ENCODE measurements around the gene PTPN7.

PTPN7 gene

GRCh38 chr1:202153284-202153683 is 7.1 kb downstream of the PTPN7 start:
- TF ChIP-seq, protein P1, sequence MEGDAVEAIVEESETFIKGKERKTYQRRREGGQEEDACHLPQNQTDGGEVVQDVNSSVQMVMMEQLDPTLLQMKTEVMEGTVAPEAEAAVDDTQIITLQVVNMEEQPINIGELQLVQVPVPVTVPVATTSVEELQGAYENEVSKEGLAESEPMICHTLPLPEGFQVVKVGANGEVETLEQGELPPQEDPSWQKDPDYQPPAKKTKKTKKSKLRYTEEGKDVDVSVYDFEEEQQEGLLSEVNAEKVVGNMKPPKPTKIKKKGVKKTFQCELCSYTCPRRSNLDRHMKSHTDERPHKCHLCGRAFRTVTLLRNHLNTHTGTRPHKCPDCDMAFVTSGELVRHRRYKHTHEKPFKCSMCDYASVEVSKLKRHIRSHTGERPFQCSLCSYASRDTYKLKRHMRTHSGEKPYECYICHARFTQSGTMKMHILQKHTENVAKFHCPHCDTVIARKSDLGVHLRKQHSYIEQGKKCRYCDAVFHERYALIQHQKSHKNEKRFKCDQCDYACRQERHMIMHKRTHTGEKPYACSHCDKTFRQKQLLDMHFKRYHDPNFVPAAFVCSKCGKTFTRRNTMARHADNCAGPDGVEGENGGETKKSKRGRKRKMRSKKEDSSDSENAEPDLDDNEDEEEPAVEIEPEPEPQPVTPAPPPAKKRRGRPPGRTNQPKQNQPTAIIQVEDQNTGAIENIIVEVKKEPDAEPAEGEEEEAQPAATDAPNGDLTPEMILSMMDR (IDR thresholded peaks at IDR 0.05; ENCODE audit: poor library complexity, severe bottlenecking): no peak
- Histone ChIP-seq H3K27me3 (ENCODE audit: insufficient read depth, poor library complexity, severe bottlenecking) (no peaks in the 10 kb centered on the region), H3K4me1 (ENCODE audit: insufficient read depth, poor library complexity, severe bottlenecking) (no peaks in the 10 kb centered on the region), H3K9me3 (ENCODE audit: severe bottlenecking) (no peaks in the 10 kb centered on the region), H3K36me3 (ENCODE audit: low read depth) (no peaks in the 10 kb centered on the region), H3K4me3 (ENCODE audit: severe bottlenecking) (no peak overlapping the region), H3K27ac (ENCODE audit: poor library complexity, severe bottlenecking) (no peak overlapping the region)
- no peak for DNase-seq (ENCODE audit: low spot score)
- no peak for ATAC-seq (ENCODE audit: low read depth)

- H3K36me3 ChIP-seq (ENCODE audit: low read depth): no peaks in the 10 kb centered on the region
Measured at GRCh38 chr1:202152399-202152798, 8.0 kb downstream of the PTPN7 start.

DNA sequence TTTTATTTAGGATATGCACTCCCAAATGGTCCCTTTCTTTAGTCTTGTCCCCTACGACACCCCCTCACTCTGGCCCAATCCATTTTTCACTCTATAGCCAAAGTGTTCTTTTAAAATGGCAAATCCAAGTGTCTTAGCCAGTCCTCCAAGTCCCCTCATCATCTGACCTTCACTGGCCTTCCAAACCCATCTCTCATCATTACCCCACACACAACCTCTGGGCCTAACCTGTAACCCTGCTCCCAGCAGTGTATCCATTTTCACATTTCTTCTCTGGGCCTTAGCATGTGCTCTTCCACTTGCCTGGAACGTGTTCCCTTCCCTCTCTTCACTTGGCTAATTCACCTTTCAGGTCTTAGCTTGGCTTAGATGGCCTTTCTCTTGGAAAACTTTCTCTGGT is 9.4 kb downstream of the PTPN7 start:
- Histone ChIP-seq H3K27ac (ENCODE audit: poor library complexity, severe bottlenecking) (no peak overlapping the region), H3K9me3 (ENCODE audit: severe bottlenecking) (no peaks in the 10 kb centered on the region), H3K4me3 (ENCODE audit: severe bottlenecking) (no peak overlapping the region), H3K36me3 (ENCODE audit: low read depth) (no peaks in the 10 kb centered on the region), H3K4me1 (ENCODE audit: insufficient read depth, poor library complexity, severe bottlenecking) (no peaks in the 10 kb centered on the region), H3K27me3 (ENCODE audit: insufficient read depth, poor library complexity, severe bottlenecking) (no peaks in the 10 kb centered on the region)
- TF ChIP-seq, protein P1 (IDR thresholded peaks at IDR 0.05; ENCODE audit: poor library complexity, severe bottlenecking): no peak
- ATAC-seq (ENCODE audit: low read depth): no peak
- DNase-seq (ENCODE audit: low spot score): no peak

More at GRCh38 chr1:202152399-202152798, 8.0 kb downstream of the PTPN7 start:
- no peak overlapping the region for H3K27ac ChIP-seq (ENCODE audit: poor library complexity, severe bottlenecking)
- TF ChIP-seq, protein P1 (IDR thresholded peaks at IDR 0.05; ENCODE audit: poor library complexity, severe bottlenecking): no peak
- H3K4me3 ChIP-seq (ENCODE audit: severe bottlenecking): no peak overlapping the region
- no peaks in the 10 kb centered on the region for H3K27me3 ChIP-seq (ENCODE audit: insufficient read depth, poor library complexity, severe bottlenecking)
- H3K9me3 ChIP-seq (ENCODE audit: severe bottlenecking): no peaks in the 10 kb centered on the region
- H3K4me1 ChIP-seq (ENCODE audit: insufficient read depth, poor library complexity, severe bottlenecking): no peaks in the 10 kb centered on the region
- no peak for DNase-seq (ENCODE audit: low spot score)
- ATAC-seq (ENCODE audit: low read depth): no peak

GRCh38 chr1:202150602-202151001 is 9.8 kb downstream of the PTPN7 start:
- TF ChIP-seq, protein P1 (IDR thresholded peaks at IDR 0.05; ENCODE audit: poor library complexity, severe bottlenecking): no peak
- ATAC-seq (ENCODE audit: low read depth) (no peak), DNase-seq (ENCODE audit: low spot score) (no peak)
- Histone ChIP-seq H3K27ac (ENCODE audit: poor library complexity, severe bottlenecking) (no peak overlapping the region), H3K27me3 (ENCODE audit: insufficient read depth, poor library complexity, severe bottlenecking) (no peaks in the 10 kb centered on the region), H3K9me3 (ENCODE audit: severe bottlenecking) (no peaks in the 10 kb centered on the region), H3K4me1 (ENCODE audit: insufficient read depth, poor library complexity, severe bottlenecking) (no peaks in the 10 kb centered on the region), H3K4me3 (ENCODE audit: severe bottlenecking) (no peak overlapping the region), H3K36me3 (ENCODE audit: low read depth) (no peaks in the 10 kb centered on the region)

DNA sequence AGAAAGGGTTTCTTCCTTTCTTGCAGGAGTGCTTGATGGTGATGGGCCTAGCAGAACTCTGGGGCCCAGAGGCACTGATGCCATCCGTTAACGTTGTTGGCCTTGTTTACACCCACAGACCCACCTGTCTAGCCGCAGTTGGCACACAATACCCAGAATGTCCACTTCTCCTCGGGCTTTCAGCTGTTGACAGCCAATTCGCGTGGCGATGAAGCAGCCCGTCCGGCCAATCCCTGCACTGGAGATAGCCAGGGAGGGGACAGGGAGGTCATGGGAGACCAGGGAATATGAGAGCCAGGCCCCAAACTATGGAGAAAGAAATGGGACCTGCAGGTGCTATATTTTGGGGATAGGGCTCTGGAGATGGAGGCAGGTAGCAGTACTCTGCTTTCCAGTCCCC is 10.2 kb downstream of the PTPN7 start:
- no peaks in the 10 kb centered on the region for H3K27me3 ChIP-seq (ENCODE audit: insufficient read depth, poor library complexity, severe bottlenecking)
- DNase-seq (ENCODE audit: low spot score) (no peak), ATAC-seq (ENCODE audit: low read depth) (no peak)
- H3K4me3 ChIP-seq (ENCODE audit: severe bottlenecking): no peak overlapping the region
- TF ChIP-seq, protein P1 (IDR thresholded peaks at IDR 0.05; ENCODE audit: poor library complexity, severe bottlenecking): no peak
- no peak overlapping the region for H3K27ac ChIP-seq (ENCODE audit: poor library complexity, severe bottlenecking)
- H3K4me1 ChIP-seq (ENCODE audit: insufficient read depth, poor library complexity, severe bottlenecking): no peaks in the 10 kb centered on the region
- H3K9me3 ChIP-seq (ENCODE audit: severe bottlenecking): no peaks in the 10 kb centered on the region
- no peaks in the 10 kb centered on the region for H3K36me3 ChIP-seq (ENCODE audit: low read depth)
